GM18508 (cell line): Measurements from ENCODE around the gene BIRC5.
"Not testable (repeated sequence)": the region's sequence is repeated elsewhere in the genome, so short reads cannot be mapped to it uniquely, and the experiment has no call there.

Experiments used
- ATAC-seq: cut with Tn5 transposase; IDR thresholded peaks from one replicate; pipeline ENCODE4 v1.9.1; 2021; ENCODE audit warnings: moderate number of reproducible peaks; ENCODE audit not compliant: insufficient read depth, unreplicated experiment

Gene BIRC5

DNA sequence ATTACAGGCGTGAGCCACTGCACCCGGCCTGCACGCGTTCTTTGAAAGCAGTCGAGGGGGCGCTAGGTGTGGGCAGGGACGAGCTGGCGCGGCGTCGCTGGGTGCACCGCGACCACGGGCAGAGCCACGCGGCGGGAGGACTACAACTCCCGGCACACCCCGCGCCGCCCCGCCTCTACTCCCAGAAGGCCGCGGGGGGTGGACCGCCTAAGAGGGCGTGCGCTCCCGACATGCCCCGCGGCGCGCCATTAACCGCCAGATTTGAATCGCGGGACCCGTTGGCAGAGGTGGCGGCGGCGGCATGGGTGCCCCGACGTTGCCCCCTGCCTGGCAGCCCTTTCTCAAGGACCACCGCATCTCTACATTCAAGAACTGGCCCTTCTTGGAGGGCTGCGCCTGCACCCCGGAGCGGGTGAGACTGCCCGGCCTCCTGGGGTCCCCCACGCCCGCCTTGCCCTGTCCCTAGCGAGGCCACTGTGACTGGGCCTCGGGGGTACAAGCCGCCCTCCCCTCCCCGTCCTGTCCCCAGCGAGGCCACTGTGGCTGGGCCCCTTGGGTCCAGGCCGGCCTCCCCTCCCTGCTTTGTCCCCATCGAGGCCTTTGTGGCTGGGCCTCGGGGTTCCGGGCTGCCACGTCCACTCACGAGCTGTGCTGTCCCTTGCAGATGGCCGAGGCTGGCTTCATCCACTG, at the start of gene BIRC5:
BIRC5 (plus strand) TSS at position 238 of the 690 bp plus-strand sequence; CDS start at position 302, 64 bp downstream.
- ATAC-seq = no peak

DNA sequence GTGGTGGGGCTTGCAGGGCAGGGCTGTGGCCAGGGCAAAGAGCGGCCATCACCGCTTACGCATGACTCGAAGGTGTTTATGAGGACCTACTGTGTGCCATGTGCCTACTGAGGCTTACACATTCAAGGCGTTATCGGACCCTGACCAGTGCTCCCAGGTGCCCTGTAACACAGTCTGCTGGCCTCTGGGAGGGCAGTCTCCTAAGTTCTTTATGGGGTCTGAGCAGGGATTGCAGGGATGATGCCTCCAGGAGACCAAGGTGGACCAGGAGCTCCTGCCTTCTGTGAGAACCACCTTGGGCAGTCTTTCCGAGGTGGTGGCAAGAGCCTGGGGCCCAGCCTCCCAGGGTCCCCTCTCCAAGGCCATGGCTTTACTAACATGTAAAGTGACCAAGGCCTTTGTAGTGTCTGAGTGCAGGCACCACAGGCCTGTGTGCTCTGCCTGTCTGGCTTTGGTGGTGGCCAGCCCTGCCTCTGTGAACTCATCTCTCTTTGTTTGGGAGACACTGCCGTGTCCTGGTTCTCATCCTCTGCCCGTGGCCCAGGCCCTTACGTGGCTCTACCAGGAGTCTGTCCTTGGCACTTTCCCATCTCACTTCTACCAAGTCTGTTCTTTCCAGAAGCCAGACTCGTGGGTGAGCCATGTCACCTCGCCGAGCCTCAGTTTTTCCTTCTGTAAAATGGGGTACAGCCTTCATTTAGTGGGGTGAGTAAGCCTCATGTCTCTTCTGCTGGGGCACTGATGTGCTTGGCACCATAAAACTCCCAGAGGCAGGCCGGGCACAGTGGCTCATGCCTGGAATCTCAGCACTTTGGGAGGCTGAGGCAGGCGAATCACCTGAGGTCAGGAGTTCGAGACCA, 49.1 kb upstream of the BIRC5 start:
- ATAC-seq = no peak

DNA sequence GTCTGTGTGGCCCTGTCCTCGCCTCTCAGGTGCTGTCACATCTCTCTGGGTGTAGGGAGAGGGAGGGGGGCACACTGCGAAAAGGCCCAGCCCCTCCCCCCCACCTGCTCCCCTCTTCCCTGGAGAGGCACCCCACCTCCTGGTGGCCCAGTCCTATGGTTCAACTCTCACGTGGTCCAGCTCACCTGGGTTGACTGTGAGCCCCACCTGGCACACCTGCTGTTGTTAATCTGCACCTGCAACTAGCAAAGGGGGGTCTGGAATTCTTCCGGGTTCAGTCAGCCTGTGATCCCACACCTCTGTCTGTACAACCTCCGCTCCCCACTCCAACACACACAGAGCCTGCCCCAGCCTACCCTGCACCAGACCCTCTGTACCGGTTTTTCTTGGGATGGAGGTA, 47.6 kb upstream of the BIRC5 start:
- ATAC-seq = no peak

DNA sequence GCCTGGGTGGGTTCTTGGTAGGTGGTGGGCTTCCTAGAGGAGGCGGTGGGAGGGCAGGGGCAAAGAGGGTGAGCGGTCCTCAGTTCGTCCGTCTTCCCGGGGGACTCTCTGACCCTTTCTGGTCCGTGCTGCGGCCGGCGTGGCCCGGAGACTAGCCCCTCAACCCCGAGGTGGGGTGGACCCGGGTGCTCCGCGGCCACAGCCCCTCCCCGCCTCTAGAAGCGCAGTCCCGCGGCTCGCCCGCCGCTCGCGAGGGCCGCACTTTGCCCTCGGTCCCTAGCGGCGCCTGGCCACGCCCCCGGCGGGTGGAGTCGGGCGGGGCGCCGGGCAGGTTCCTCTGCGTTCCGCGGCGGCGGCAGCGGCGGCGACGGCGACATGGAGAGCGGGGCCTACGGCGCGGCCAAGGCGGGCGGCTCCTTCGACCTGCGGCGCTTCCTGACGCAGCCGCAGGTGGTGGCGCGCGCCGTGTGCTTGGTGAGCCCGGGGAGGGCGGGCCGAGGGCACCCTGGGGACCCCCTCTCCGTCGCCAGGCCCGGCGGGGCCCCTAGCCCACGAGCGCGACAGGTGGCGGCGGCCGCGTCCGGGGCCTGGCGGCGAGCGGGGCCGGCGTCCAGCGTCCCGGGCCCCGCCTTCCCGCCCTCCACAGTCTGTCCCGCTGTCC, 45.7 kb upstream of the BIRC5 start, which contains the start of gene SYNGR2:
SYNGR2 (plus strand) TSS at position 340 of the 661 bp plus-strand sequence; CDS start at position 376, 36 bp downstream.
- no peak for ATAC-seq

DNA sequence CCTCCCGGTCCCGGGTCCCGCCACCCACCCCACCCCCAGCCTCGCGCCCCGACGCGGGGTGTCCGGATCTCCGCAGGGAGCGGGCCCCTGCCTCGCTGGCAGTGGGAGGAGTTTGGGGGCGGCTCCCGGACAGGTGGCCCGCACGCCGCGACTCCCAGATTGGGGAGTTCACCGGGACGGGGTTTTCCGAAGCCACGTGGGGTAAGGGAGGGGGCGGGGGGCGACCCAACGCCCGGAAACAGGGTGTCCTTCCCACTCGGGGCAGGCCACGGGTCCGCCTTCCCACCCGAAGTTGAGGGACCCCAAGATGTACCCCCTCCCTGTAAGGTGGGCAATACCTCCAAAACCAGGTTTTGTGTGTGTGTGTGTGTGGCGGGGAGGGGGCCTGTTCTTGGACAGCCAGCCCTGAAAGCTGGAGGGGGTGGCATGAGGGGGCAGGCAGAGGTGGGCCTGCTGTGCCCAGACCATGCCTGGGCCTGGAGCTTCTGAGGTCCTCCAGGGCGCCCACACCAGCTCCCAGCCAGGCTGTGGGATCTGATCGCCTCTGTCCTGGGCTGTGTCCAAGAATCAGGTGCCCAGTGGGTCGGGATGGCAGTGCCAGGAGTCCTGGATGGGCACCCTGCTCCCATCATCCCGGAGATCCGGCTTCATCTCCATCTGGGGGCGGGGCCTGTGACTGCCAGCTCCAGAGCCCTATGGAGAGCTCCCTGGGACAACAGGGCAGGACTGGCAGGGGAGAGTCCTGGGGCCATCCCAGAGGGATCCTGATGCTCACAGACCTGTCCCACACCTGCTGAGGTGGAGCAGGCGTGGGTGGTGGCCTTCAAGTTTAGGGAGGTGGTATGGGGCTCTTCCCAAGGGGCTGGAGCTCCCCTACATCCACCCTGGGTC, 44.9 kb upstream of the BIRC5 start:
- ATAC-seq = no peak

DNA sequence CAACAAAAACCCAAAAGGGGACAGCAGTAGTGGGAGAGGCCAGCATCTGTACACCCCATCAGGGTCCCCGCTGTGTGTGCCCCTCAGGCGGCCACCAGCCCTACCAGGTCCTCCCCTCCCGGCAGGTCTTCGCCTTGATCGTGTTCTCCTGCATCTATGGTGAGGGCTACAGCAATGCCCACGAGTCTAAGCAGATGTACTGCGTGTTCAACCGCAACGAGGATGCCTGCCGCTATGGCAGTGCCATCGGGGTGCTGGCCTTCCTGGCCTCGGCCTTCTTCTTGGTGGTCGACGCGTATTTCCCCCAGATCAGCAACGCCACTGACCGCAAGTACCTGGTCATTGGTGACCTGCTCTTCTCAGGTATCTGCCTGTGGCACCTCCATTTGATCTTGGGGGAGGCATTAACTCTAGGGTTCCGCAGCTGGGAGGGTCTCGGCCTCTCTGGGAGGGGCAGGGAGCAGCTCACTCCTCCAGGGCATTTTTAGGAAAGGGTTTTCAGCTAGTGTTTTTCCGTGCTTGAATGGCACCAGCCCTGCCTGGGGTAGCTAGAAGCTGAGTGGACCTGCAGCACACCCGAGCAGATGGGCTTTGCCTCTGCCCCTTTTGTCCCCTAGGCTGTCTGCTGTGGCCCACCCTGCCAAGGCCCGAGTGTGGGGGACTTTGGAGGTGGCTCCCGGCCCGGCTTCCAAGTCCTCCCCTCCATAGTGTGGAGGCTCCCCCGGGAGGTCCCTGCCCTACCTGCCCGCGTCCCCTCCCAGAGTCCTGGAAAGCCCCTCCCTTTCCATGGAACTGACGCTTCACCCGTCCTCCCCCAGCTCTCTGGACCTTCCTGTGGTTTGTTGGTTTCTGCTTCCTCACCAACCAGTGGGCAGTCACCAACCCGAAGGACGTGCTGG, 43.1 kb upstream of the BIRC5 start:
- ATAC-seq = no peak

DNA sequence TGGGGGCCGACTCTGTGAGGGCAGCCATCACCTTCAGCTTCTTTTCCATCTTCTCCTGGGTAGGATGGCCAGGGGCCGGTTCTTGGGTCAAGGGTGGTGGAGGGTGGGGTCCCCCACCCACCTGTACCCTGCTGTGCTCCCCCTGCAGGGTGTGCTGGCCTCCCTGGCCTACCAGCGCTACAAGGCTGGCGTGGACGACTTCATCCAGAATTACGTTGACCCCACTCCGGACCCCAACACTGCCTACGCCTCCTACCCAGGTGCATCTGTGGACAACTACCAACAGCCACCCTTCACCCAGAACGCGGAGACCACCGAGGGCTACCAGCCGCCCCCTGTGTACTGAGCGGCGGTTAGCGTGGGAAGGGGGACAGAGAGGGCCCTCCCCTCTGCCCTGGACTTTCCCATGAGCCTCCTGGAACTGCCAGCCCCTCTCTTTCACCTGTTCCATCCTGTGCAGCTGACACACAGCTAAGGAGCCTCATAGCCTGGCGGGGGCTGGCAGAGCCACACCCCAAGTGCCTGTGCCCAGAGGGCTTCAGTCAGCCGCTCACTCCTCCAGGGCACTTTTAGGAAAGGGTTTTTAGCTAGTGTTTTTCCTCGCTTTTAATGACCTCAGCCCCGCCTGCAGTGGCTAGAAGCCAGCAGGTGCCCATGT, 42.3 kb upstream of the BIRC5 start:
- not testable (repeated sequence) for ATAC-seq

DNA sequence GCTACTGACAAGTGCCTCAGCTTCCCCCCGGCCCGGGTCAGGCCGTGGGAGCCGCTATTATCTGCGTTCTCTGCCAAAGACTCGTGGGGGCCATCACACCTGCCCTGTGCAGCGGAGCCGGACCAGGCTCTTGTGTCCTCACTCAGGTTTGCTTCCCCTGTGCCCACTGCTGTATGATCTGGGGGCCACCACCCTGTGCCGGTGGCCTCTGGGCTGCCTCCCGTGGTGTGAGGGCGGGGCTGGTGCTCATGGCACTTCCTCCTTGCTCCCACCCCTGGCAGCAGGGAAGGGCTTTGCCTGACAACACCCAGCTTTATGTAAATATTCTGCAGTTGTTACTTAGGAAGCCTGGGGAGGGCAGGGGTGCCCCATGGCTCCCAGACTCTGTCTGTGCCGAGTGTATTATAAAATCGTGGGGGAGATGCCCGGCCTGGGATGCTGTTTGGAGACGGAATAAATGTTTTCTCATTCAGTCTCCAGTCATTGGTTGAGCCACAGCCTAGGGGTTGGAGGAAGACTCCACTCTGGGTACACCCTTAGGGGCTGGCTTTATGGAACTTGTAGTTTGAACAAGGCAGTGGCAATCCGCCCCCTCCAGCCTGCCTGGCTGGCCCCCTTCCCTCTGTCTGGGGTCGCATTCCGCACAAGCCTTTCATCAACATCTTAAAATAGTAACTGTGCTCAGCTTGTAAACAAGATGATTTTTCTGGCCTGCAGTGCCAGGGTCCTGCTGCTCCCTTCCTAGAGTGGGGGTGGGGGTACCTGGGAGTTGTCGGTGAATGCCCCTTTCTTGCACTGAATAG, 41.6 kb upstream of the BIRC5 start:
- ATAC-seq = no peak

DNA sequence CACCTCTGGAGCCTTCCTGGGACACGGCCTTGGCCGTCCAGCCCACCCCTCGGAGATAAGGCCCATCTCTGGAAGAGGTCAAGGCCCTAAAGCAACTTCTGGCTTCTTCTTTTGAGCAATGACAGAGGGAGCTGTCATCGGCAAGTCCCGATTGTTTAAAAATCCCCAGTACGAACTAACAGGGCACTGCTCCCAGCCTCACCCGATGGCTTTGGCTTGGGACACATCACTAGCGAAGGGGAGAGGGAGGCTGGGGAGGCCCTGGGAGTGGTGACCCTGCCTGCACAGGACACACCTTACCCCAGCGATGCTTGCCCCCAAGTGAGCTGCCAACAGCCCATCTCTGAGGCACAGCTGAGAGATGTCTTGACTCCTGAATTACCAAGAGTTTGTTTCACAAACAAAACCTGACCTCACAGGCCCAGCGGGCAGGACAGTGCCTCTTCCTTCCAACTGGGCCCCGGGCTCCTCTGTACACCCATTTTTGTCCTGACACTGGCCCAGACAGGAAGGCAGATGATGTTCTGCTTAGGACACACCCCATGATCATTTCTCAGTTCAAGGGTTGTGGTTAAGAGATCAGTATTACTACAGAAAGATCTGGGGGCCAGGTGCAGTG, 40.8 kb upstream of the BIRC5 start:
- no peak for ATAC-seq

DNA sequence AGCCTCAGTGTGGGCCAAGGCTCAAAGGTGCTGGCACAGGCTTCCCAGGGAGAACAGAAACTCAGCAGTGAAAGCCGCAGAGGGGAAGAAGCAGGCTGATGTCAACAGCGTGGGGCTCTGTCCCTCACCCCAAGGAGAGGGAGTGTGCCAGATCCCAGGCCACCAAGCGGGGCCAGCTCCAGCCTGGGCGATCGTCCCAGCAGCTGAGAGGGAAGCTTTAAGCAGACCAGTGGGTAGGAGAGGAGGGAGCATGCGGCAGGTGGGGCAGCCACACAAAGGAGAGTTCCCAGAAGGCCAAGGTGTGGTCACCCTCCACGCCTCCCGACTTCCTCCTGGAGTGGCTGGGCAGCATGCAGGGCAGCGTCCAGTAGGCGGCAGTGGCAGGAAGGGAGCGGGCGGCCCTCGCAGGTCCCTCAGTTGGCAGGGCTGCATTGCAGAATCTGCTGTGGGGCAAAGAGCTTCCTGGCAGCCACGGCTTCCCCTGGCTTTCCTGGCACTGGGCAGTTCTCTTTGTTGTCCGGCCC, 39.6 kb upstream of the BIRC5 start:
- ATAC-seq = no peak

DNA sequence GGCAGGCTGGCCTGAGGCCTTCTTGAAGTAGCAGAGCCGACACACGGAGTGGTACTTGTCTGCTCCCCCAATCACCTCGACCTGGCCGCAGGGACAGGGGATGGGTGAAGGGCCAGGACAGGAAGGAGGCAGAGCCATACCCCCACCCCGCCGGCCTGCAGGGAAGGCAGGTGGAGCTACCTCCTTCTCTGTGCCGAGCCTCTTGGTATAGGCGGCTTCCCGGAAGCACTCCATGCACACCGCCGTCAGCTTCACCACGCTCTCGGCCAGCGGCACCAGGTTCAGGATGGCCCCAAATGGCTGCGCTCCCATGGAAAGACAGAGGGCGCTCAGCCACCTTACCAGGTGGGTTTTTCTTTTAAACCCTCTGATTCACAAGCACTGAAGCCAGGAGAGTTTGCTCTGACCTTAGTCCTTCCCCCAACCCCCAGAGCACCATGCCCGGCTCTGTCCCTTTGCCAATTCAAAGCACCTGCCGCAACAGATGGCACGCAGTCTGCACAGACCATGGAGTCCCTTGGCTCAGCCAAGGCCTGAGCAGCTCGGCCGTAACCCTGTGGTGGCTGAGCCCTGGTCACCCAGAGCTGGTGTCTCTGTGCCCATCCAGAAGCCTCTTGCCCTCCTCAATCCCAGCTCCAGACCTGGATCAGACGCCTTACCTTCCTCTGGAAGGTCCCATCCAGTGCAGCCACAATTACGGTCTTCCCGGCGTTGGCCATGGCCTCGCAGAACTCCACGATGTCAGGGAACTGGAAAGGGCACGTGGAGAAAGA, 39.0 kb upstream of the BIRC5 start:
- no peak for ATAC-seq

DNA sequence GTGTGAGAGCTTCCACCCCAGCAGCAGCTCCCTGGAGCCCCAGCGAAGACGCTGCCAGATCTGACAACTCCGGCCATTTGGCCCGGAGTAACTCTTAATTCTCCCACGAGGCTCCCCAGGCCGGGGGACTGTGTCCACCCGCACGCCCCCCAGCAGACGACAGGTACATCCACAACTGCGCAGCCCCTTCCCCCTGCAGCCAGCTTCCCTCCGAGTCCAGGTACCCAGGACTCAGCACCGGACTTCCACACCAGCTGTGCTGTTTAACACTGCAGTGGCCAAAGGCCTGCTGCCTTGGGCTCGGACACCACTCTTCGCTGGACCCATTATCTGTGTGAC, 38.4 kb upstream of the BIRC5 start:
- ATAC-seq = no peak

DNA sequence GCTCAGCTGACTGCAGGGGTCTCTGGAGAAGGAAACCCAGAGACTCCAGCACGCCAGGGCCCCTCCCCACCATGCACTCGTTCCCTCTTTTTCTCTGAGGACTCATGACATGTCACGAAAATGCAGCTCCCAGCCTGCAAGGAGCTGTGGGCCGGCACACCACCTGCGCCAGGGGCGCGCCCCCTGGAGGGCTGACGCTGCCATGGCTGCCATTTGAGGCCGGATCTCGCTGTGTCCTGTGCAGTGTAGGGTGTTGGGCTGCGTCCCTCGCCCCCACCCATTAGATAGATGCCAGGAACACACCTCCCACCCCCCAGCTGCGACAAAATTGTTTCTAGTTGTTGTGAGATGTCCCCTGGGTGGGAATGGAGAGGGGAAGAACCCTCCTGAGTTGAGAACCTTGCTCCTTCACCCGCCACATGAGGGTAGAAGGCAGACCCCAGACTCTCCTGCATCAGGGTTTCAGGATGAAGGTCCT, 37.5 kb upstream of the BIRC5 start:
- ATAC-seq = no peak

DNA sequence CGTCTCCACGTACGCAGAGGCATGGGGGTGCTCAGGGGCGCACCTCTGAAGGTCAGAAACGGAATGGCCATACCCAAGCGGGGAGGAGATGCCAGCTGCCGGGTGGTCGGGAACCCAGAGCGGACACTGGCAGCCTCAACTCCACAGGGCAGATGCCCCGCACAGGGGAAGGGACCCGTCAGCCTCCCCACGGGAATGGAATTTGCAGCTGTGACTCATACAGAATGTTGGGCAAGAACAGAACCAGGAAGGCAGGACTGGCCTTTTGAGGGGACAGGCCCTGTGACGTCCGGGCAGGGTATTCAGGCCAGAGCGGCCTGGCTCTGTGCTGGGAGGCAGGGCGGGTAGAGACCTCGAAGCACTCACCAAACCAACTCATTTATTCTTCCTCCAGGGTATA, 34.7 kb upstream of the BIRC5 start:
- no peak for ATAC-seq

DNA sequence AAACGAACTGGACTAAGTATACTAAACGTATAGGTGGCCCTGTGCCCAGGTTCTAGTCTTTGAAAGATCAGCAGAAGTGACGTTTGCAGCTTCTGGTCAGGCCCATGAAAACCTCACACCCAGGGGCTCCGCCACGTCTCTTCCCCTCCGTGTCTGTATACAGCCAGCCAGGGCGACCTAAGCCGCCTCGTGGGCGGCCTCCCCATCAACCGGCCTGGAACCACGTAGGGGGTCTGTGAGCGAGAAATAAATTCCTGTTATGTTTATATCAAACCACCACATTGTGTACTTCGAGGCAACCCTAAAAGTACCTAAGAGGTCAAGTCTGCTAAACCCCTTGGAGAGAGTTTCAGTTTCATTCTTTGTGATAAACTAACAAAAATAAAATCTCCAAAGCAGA, 34.0 kb upstream of the BIRC5 start:
- ATAC-seq = no peak

DNA sequence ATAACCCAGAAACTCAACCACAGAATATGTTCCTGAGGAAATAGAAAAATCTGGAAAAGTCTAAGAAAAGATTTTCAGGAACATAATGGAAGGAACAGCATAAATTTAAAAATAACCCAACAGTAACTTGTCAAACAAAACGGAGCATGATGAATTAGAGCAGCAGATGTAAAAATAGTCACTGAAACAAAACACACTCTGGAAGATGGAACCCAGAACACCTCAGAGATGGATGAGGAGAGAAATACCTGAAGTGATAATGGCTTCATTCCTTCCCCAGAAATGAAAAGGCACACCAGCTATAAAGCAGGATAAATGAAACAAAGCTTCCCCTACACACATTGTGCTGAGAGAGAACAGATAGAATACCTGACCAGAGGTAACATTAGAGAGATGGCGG, 33.5 kb upstream of the BIRC5 start:
- ATAC-seq = no peak
